Measurements from ENCODE around the gene NOS1.

NOS1 gene

GRCh38 chr12:117329756-117330155 is 31.7 kb downstream of the NOS1 start:
- no peak for DNase-seq

- DNase-seq = no peak
Measured at GRCh38 chr12:117328556-117329100, 32.8 kb downstream of the NOS1 start.

- no peak for DNase-seq
Measured at GRCh38 chr12:117322428-117322827, 39.0 kb downstream of the NOS1 start.

- no peak for DNase-seq
Measured at GRCh38 chr12:117321572-117321971, 39.9 kb downstream of the NOS1 start.

- no peak for DNase-seq
Measured at GRCh38 chr12:117318591-117318990, 42.8 kb downstream of the NOS1 start.

- DNase-seq = no peak
Measured at GRCh38 chr12:117316336-117316735, 45.1 kb downstream of the NOS1 start.

- DNase-seq = no peak
Measured at GRCh38 chr12:117313926-117314325, 47.5 kb downstream of the NOS1 start.

- DNase-seq = no peak
Measured at GRCh38 chr12:117312770-117313169, 48.7 kb downstream of the NOS1 start.

- DNase-seq = no peak
Measured at GRCh38 chr12:117309276-117309925, 52.0 kb downstream of the NOS1 start.

GRCh38 chr12:117300174-117300573 is 61.3 kb downstream of the NOS1 start:
- no peak for DNase-seq

GRCh38 chr12:117298648-117299225 is 62.7 kb downstream of the NOS1 start:
- DNase-seq = no peak

GRCh38 chr12:117298191-117298590 is 63.2 kb downstream of the NOS1 start:
- DNase-seq = no peak

- no peak for DNase-seq
Measured at GRCh38 chr12:117294189-117294603, 67.2 kb downstream of the NOS1 start.

- DNase-seq = no peak
Measured at GRCh38 chr12:117293510-117293909, 67.9 kb downstream of the NOS1 start.

- DNase-seq = no peak
Measured at GRCh38 chr12:117292688-117293087, 68.7 kb downstream of the NOS1 start.

- DNase-seq = no peak
Measured at GRCh38 chr12:117284140-117284539, 77.3 kb downstream of the NOS1 start.

GRCh38 chr12:117282490-117282889 is 78.9 kb downstream of the NOS1 start:
- DNase-seq = no peak

- no peak for DNase-seq
Measured at GRCh38 chr12:117280019-117280680, 81.3 kb downstream of the NOS1 start.

- no peak for DNase-seq
Measured at GRCh38 chr12:117279606-117280005, 81.8 kb downstream of the NOS1 start.

GRCh38 chr12:117277875-117278274 is 83.6 kb downstream of the NOS1 start:
- DNase-seq = no peak

- DNase-seq = no peak
Measured at GRCh38 chr12:117273091-117273490, 88.3 kb downstream of the NOS1 start.

GRCh38 chr12:117272690-117273089 is 88.7 kb downstream of the NOS1 start:
- no peak for DNase-seq

GRCh38 chr12:117262749-117263148 is 98.7 kb downstream of the NOS1 start:
- no peak for DNase-seq

GRCh38 chr12:117261247-117261646 is 100.2 kb downstream of the NOS1 start:
- DNase-seq = no peak

Data from effector CD8-positive, alpha-beta T cell (primary cell).